Suprapubic skin (tissue), 4 donors: ENCODE results near the gene EOGT.

Experiments used
- CTCF ChIP-seq, 2 donors: fragments of 200-600 bp in 1 of 2; fragments of 450-650 bp in 1 of 2; sonication (generic) in 1 of 2; IDR thresholded peaks; one replicate each; pipeline ENCODE4 v1.5.1; 2016 to 2019; ENCODE audit warnings: antibody characterized with exemption in 2 of 2, mild to moderate bottlenecking in 1 of 2, moderate library complexity in 1 of 2
- EP300 ChIP-seq: sonication (generic); formaldehyde crosslinking; IDR thresholded peaks from one replicate; pipeline ENCODE4 v1.6.1; 2017; ENCODE audit warnings: antibody characterized with exemption
- POLR2A ChIP-seq, 2 donors: fragments of 450-650 bp; IDR thresholded peaks; one replicate each; pipeline ENCODE4 v1.6.1; 2017; ENCODE audit warnings: antibody characterized with exemption in 2 of 2, mild to moderate bottlenecking in 2 of 2, moderate library complexity in 2 of 2
- POLR2AphosphoS5 ChIP-seq, 3 donors: sonication (generic); formaldehyde crosslinking; IDR thresholded peaks; one replicate each; pipeline ENCODE4 v1.6.1; 2017; ENCODE audit warnings: antibody characterized with exemption in 3 of 3

- TF ChIP-seq CTCF (IDR thresholded peaks at IDR 0.05) = no peak
- no peak for TF ChIP-seq POLR2A (IDR thresholded peaks at IDR 0.05)
- no peak for TF ChIP-seq EP300
- no peak for TF ChIP-seq POLR2AphosphoS5 (IDR thresholded peaks at IDR 0.05)
These were observed 3.7 kb downstream of the EOGT start for GRCh38 chr3:69009559-69010410.
